HepG2 (cell line): Measurements from ENCODE around the gene KLF9. TPM values are rescaled to one million over a fixed set of nuclear protein-coding genes. Genes with fewer than 3 reads are reported as not detected.

Source experiments
- ATAC-seq: fragments of 200-7000 bp; cut with Tn5 transposase; 3 replicates; pipeline ENCODE4 v1.9.1; 2020; ENCODE audit warnings: mild to moderate bottlenecking, moderate library complexity
- BruUV-seq: library from RNA; stranded (reverse); fragments of 400-500 nt; replicated peaks from 2 replicates; lab custom pipeline; 2021; lab: Mats Ljungman, UMichigan
- CTCF ChIA-PET: fragments of 300-600 bp; formaldehyde crosslinking; extraction: SDS; loops from one replicate; lab custom pipeline; 2021; ENCODE audit warnings: low total read pairs, inconsistent platforms, low intra/inter-chr PET ratio; lab: Yijun Ruan, JAX
- POLR2A ChIA-PET: fragments of 350-600 bp; sonication (Branson Sonifier 250); formaldehyde crosslinking; loops from one replicate; lab custom pipeline; 2020; ENCODE audit warnings: antibody characterized with exemption, inconsistent platforms; lab: Yijun Ruan, JAX
- DNase-seq: peaks from one replicate; pipeline ENCODE4 v3.0.0-alpha.2; 2015; ENCODE audit warnings: low spot score
- FAIRE-seq: peaks from 3 replicates; lab custom pipeline; 2011; peaks lifted over from hg19 to GRCh38; lab: Jason Lieb, UNC
- H2AFZ ChIP-seq: one replicate; pipeline ENCODE4 v1.6.1; 2011; ENCODE audit warnings: low read length, inconsistent platforms
- H3K27ac ChIP-seq: fragments of 300-600 bp; 3 replicates; pipeline ENCODE4 v1.8.0; 2011; ENCODE audit warnings: mixed run types, mild to moderate bottlenecking, mixed read lengths, low read length, inconsistent platforms; ENCODE audit not compliant: insufficient read depth; ENCODE audit errors: extremely low read length
- H3K27me3 ChIP-seq, 2 experiments: fragments of 200-600 bp in 1 of 2; 2 replicates in 1 of 2; 3 replicates in 1 of 2; pipeline versions ENCODE4 v1.6.0 to v1.8.0; 2011; ENCODE audit warnings: low read length in 2 of 2, mild to moderate bottlenecking in 2 of 2, moderate library complexity in 2 of 2, inconsistent platforms in 1 of 2; ENCODE audit not compliant: insufficient read depth in 2 of 2, control insufficient read depth in 1 of 2
- H3K36me3 ChIP-seq, 2 experiments: fragments of 200-600 bp in 1 of 2; replicated peaks in 1 of 2; 2 replicates in 1 of 2; 3 replicates in 1 of 2; pipeline versions ENCODE4 v1.5.1 to v1.8.0; 2011; ENCODE audit warnings: low read length in 2 of 2, inconsistent platforms in 1 of 2; ENCODE audit not compliant: insufficient read depth in 2 of 2, control insufficient read depth in 1 of 2
- H3K4me1 ChIP-seq: 2 replicates; pipeline ENCODE4 v1.5.1; 2012; ENCODE audit warnings: low read length, inconsistent platforms; ENCODE audit not compliant: insufficient read depth
- H3K4me2 ChIP-seq: 2 replicates; pipeline ENCODE4 v1.6.0; 2011; ENCODE audit warnings: low read depth, low read length, inconsistent platforms
- H3K4me3 ChIP-seq, 3 experiments: fragments of 200-600 bp in 1 of 3; sonication (generic), shearing (Covaris generic) in 1 of 3; replicated peaks in 1 of 3; 2 replicates each; pipeline ENCODE4 v1.5.1; 2011 to 2016; ENCODE audit warnings: low read length in 3 of 3, inconsistent platforms in 2 of 3, low read depth in 2 of 3, mild to moderate bottlenecking in 2 of 3, control low read depth in 1 of 3, mixed read lengths in 1 of 3; ENCODE audit not compliant: insufficient read depth in 1 of 3
- H3K79me2 ChIP-seq: one replicate; pipeline ENCODE4 v1.6.1; 2011; ENCODE audit warnings: low read length, inconsistent platforms; ENCODE audit not compliant: insufficient read depth
- H3K9ac ChIP-seq: 2 replicates; pipeline ENCODE4 v1.6.0; 2011; ENCODE audit warnings: mild to moderate bottlenecking, low read depth, low read length, inconsistent platforms; ENCODE audit not compliant: insufficient read depth
- H3K9me3 ChIP-seq: 2 replicates; pipeline ENCODE4 v1.5.1; 2012; ENCODE audit warnings: mild to moderate bottlenecking, low read length
- H4K20me1 ChIP-seq: 2 replicates; pipeline ENCODE4 v1.6.0; 2011; ENCODE audit warnings: inconsistent platforms, mild to moderate bottlenecking, low read length, moderate library complexity; ENCODE audit not compliant: insufficient read depth
- MEF2D ChIP-seq: sonication (generic); formaldehyde crosslinking; IDR thresholded peaks from 2 replicates; pipeline ENCODE4 v1.5.1; 2020; ENCODE audit warnings: mild to moderate bottlenecking, missing genetic modification reagents
- RBM22 ChIP-seq: fragments of 200-400 bp; formaldehyde crosslinking; optimal IDR thresholded peaks from 2 replicates; pipeline ENCODE3; 2017; ENCODE audit warnings: mild to moderate bottlenecking, low read length, moderate library complexity
- RXRA ChIP-seq: sonication (generic); formaldehyde crosslinking; IDR thresholded peaks from 2 replicates; pipeline ENCODE4 v1.5.1; 2020; ENCODE audit warnings: missing genetic modification reagents
- SNAPC2 ChIP-seq: sonication (generic); formaldehyde crosslinking; IDR thresholded peaks from 2 replicates; pipeline ENCODE4 v1.8.1; 2022; ENCODE audit warnings: mild to moderate bottlenecking, missing genetic modification reagents
- STAG1 ChIP-seq: sonication (generic); formaldehyde crosslinking; IDR thresholded peaks from 2 replicates; pipeline ENCODE4 v1.4.0; 2020; ENCODE audit warnings: missing genetic modification reagents
- TAF15 ChIP-seq: fragments of 200-400 bp; formaldehyde crosslinking; IDR thresholded peaks from one replicate; pipeline ENCODE4 v1.6.1; 2018; ENCODE audit warnings: mild to moderate bottlenecking, low read depth, low read length; ENCODE audit not compliant: poor library complexity, severe bottlenecking
- ZNF235 ChIP-seq: sonication (generic); formaldehyde crosslinking; IDR thresholded peaks from 2 replicates; pipeline ENCODE4 v1.8.1; 2023; ENCODE audit warnings: mild to moderate bottlenecking, missing genetic modification reagents, borderline replicate concordance
- ZNF839 ChIP-seq: sonication (generic); formaldehyde crosslinking; IDR thresholded peaks from 2 replicates; pipeline ENCODE4 v1.4.0; 2020; ENCODE audit warnings: missing genetic modification reagents, mild to moderate bottlenecking, borderline replicate concordance
- WGBS: methylation state at CpG from one replicate; pipeline ENCODE4 v1.1.6; 2017; ENCODE audit warnings: low lambda C conversion rate; 5-methylcytosine and 5-hydroxymethylcytosine counted together
- in situ Hi-C: cut with HindIII; loops from 2 replicates; pipeline ENCODE4 v1.10.0; 2017; ENCODE audit warnings: low pct_unique_long_range_greater_than_20kb; ENCODE audit not compliant: extremely low pct_ligation_motif_present
- intact Hi-C: fragments of 100-400 bp; cut with micrococcal nuclease; formaldehyde crosslinking; loops from one replicate; pipeline ENCODE4 v1.10.0; 2022; ENCODE audit not compliant: unreplicated experiment
- polyA plus RNA-seq, 8 experiments: library from polyadenylated mRNA; depleted of rRNA in 3 of 8; stranded (reverse) in 7 of 8; unstranded in 1 of 8; fragments of >200 nt; fragmentation: Illumina TruSeq in 4 of 8; extraction: Trizol in 4 of 8; gene quantifications; 2 replicates each; pipeline versions ENCODE4 v1.2.1 to v1.2.3, GENCODE V29; 2011 to 2016; ENCODE audit warnings: low read depth in 4 of 8, missing spikeins in 1 of 8, mixed read lengths in 1 of 8; ENCODE audit not compliant: insufficient read depth in 1 of 8
- total RNA-seq, 5 experiments: library from RNA; depleted of rRNA; stranded (reverse); fragments of >200 nt; fragmentation: Illumina TruSeq; extraction: Trizol; gene quantifications; 2 replicates each; pipeline ENCODE4 v1.2.3, GENCODE V29; 2016; ENCODE audit warnings: low read depth in 1 of 5

KLF9 gene
- total and polyA plus RNA-seq, 2 of the 13 experiments (the other 11 are each of a cell fraction or from before 2014, with no cell fraction given), result 5.7 to 7.2 TPM

DNA sequence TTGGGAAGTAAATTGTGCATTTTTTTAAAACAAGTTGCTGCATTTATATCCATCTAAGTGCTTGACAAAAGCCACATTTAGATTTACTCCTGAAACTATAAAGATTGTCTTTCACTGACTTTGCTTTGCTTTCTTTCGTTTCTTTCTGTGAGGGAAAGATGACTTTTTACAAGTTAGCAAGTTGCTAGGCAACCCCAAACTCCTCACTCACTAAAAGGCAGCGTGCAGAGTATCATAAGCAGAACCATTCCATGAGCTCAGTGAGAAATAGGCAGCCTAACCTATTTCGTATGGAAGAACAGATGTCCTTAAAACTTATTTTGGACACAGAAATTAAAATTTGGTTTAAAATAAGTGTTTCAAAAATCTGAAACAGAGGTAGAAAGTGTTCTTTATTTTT is 29.0 kb downstream of the KLF9 start:
- TF ChIP-seq ZNF235 (CRISPR knock-in tag) (no peak), ZNF839 (CRISPR knock-in tag) (no peak), SNAPC2 (CRISPR knock-in tag) (no peak), TAF15 (no peak), MEF2D (CRISPR knock-in tag) (no peak)
- in situ Hi-C loops, result no loop called here
- Histone ChIP-seq H3K4me1 (peaks cover 4% of the 10 kb centered on the region; the same call in 1 of the 2 replicates), H3K9me3 (no peaks in the 10 kb centered on the region), H3K4me2 (no peak overlapping the region), H3K36me3 (peaks cover 2 to 4% of the 10 kb centered on the region in 2 experiments; a peak in 2 of 5 replicates), H3K79me2 (peaks cover 3% of the 10 kb centered on the region), H4K20me1 (peaks cover 23% of the 10 kb centered on the region), H3K9ac (no peak overlapping the region), H3K27ac (no peak overlapping the region), H3K27me3 (no peaks in the 10 kb centered on the region), H3K4me3 (no peak overlapping the region), H2AFZ (no peak overlapping the region)
- WGBS, result 88% methylated on average over 3 of the region's 3 CpGs
- FAIRE-seq, result no peak
- no peak for ATAC-seq
- intact Hi-C loops, result no loop called here
- POLR2A ChIA-PET, result no interaction called here
- BruUV-seq, result no TSS peak
- CTCF ChIA-PET, result no interaction called here
- no peak for DNase-seq

DNA sequence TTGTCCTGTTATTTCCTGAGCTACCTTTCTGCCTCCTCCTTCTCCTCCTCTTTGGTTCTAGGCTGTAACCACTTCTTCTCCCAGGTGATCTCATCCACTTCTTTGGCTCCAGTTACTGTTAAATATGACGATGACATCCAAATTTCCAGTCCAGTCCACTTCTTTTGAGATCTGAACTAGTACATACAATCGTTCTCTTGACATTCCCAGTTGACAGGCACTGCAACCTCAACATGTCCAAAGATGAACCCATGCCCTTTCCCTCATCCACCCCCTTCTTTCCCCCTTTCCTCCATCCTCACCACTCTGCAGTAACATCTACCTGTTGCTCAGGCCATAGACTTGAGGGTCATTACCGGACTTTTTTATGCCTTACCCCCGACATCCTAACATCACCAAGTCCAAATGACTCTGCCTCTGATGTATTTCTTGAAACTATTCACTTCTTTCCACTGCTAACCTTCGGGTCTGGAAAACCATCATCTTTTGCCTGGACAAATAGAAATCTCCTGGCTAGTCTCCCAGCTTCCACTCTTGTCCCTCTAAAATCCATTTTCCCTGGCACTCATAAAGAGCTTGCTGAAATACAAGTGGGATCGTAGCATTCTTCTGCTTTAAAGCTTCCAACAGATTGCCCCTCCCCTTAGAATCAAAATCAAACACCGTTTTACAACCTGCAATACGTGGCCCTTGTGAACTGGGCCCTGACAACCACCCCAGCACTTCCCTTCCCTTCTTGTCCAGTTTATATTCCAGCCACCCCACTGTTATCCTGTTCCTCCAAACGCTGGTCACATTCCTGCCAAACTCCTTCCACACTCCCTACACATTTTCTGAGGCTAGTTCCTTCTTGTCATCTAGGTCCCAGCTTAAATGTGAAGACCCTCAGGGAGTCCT is 31.5 kb downstream of the KLF9 start:
- intact Hi-C loops, result no loop called here
- Histone ChIP-seq H2AFZ (no peak overlapping the region), H3K27ac (no peak overlapping the region), H3K4me2 (no peak overlapping the region), H3K4me1 (peaks cover 4% of the 10 kb centered on the region; the same call in 1 of the 2 replicates), H3K9ac (no peak overlapping the region), H4K20me1 (peaks cover 10% of the 10 kb centered on the region; the same call in 1 of the 2 replicates), H3K9me3 (no peaks in the 10 kb centered on the region), H3K36me3 (peaks cover 2 to 4% of the 10 kb centered on the region in 2 experiments; a peak in 2 of 5 replicates), H3K4me3 (no peak overlapping the region), H3K79me2 (no peaks in the 10 kb centered on the region), H3K27me3 (no peaks in the 10 kb centered on the region)
- in situ Hi-C loops, result no loop called here
- DNase-seq, result no peak
- FAIRE-seq, result no peak
- CTCF ChIA-PET, result no interaction called here
- no peak for ATAC-seq
- POLR2A ChIA-PET, result no interaction called here
- no TSS peak for BruUV-seq
- WGBS, result 86% methylated on average over 9 of the region's 9 CpGs
- TF ChIP-seq STAG1 (no peak), RBM22 (peak; percentile 34), RXRA (no peak)
